Measurements from ENCODE around the gene PSME1. TPM values are rescaled to one million over a fixed set of nuclear protein-coding genes. Genes with fewer than 3 reads are reported as not detected.
A peak's percentile ranks its signal among the peaks of the same experiment; 100 is the strongest.

PSME1 gene
- total RNA-seq, 2 experiments from 2014 or later, result 403 to 427 TPM

DNA sequence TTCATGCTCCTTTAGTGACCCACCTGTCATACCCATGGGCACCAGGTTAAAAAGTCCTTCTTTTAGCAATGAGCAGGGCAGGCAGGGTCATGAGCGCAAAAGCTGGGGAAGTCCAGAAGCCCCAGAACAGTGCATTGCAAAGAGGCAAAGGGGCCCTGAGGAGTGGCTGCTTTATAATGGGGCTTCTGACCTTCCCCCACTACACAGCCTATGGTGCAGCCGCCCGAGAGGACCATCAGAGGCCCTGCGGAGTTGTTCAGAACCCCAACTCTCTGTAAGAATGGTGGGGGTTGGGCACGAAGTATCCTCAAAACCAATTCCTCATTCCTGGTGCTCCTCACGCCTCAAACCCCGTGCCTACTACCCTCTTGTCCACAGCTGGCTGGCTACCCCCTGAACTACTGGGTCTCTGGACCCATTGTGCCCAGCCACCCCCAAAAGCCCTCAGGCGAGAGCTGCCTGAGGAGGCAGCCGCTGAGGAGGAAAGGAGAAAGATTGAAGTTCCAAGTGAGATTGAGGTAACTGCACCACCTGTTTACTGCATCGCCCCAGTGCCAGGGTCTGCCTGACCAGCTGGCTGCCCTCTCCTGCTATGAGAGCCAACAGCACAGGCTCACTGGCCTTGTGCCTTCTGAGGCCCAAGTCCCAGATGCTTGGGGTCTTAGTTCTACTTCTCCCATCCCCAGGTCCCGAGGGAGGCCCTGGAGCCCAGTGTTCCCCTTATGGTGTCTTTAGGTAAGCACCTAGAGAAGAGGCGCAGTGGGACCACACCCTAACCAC is 42.6 kb downstream of the PSME1 start:
- intact Hi-C loops (cut with micrococcal nuclease), result no loop called here
- no peaks in the 10 kb centered on the region for H3K27me3 Mint-ChIP-seq
- H3K4me3 Mint-ChIP-seq, result no peak overlapping the region
- ChIA-PET POLR2A (interaction anchor here (0.6 to 3.5 kb wide), 2 partner anchors 9 to 43 kb away, joined by 3 to 12 read pairs; partner anchors contain the start of genes IPO4 and PSME1), CTCF (interaction anchor here (3.5 kb wide), 1 partner anchor 18 kb away, joined by 14 read pairs; the partner anchor contains the start of gene IRF9)
- H3K27ac Mint-ChIP-seq, result peak overlapping the region; percentile 28
- H3K36me3 Mint-ChIP-seq, result peaks cover 34% of the 10 kb centered on the region
- no peak for DNase-seq
- peaks cover 3% of the 10 kb centered on the region for H3K4me1 Mint-ChIP-seq (ENCODE audit: low read depth)
- no peaks in the 10 kb centered on the region for H3K9me3 Mint-ChIP-seq

GRCh38 chr14:24179294-24179960 is 43.4 kb downstream of the PSME1 start:
- Mint-ChIP-seq H3K4me1 (ENCODE audit: low read depth) (peaks cover 3% of the 10 kb centered on the region), H3K4me3 (no peak overlapping the region), H3K27me3 (no peaks in the 10 kb centered on the region), H3K27ac (peak overlapping the region; percentile 28), H3K36me3 (peaks cover 35% of the 10 kb centered on the region), H3K9me3 (no peaks in the 10 kb centered on the region)
- DNase-seq, result no peak
- intact Hi-C loops (cut with micrococcal nuclease), result no loop called here
- ChIA-PET POLR2A (interaction anchor here (0.6 to 3.5 kb wide), 3 partner anchors 8 to 43 kb away, joined by 3 to 12 read pairs (median 3); partner anchors contain the start of genes IPO4, IRF9 and PSME1), CTCF (interaction anchor here (1.1 to 3.5 kb wide), 3 partner anchors 9 to 121 kb away, joined by 3 to 14 read pairs (median 6); partner anchors contain the start of genes IPO4 and IRF9)

- CTCF ChIA-PET, result interaction anchor here (0.8 to 3.5 kb wide), 4 partner anchors 9 to 128 kb away, joined by 3 to 14 read pairs (median 5); partner anchors contain the start of genes IPO4 and IRF9
- no peak overlapping the region for H3K27ac Mint-ChIP-seq
- intact Hi-C loops (cut with micrococcal nuclease), result no loop called here
- no peaks in the 10 kb centered on the region for H3K9me3 Mint-ChIP-seq
- peaks cover 35% of the 10 kb centered on the region for H3K36me3 Mint-ChIP-seq
- POLR2A ChIA-PET, result interaction anchor here (0.9 to 1.0 kb wide), 4 partner anchors 15 to 19 kb away, joined by 3 read pairs; partner anchors contain the start of genes IRF9 and TM9SF1
- no peak for DNase-seq
- no peak overlapping the region for H3K4me3 Mint-ChIP-seq
- no peaks in the 10 kb centered on the region for H3K27me3 Mint-ChIP-seq
- peaks cover 1% of the 10 kb centered on the region for H3K4me1 Mint-ChIP-seq (ENCODE audit: low read depth)
Observed at GRCh38 chr14:24179961-24180796, 44.2 kb downstream of the PSME1 start.

GRCh38 chr14:24181371-24182077 is 45.5 kb downstream of the PSME1 start:
- intact Hi-C loops (cut with micrococcal nuclease), result no loop called here
- Mint-ChIP-seq H3K27ac (no peak overlapping the region), H3K4me1 (ENCODE audit: low read depth) (peaks cover under 1% of the 10 kb centered on the region), H3K9me3 (no peaks in the 10 kb centered on the region), H3K36me3 (peaks cover 41% of the 10 kb centered on the region), H3K4me3 (no peak overlapping the region), H3K27me3 (no peaks in the 10 kb centered on the region)
- POLR2A ChIA-PET, result interaction anchor here (0.9 to 1.5 kb wide), 6 partner anchors 13 to 60 kb away, joined by 3 to 5 read pairs (median 3); partner anchors contain the start of gene TM9SF1
- DNase-seq, result no peak
- CTCF ChIA-PET, result interaction anchor here (2.0 to 3.5 kb wide), 2 partner anchors 21 to 123 kb away, joined by 6 to 14 read pairs; partner anchors contain the start of gene IRF9

DNA sequence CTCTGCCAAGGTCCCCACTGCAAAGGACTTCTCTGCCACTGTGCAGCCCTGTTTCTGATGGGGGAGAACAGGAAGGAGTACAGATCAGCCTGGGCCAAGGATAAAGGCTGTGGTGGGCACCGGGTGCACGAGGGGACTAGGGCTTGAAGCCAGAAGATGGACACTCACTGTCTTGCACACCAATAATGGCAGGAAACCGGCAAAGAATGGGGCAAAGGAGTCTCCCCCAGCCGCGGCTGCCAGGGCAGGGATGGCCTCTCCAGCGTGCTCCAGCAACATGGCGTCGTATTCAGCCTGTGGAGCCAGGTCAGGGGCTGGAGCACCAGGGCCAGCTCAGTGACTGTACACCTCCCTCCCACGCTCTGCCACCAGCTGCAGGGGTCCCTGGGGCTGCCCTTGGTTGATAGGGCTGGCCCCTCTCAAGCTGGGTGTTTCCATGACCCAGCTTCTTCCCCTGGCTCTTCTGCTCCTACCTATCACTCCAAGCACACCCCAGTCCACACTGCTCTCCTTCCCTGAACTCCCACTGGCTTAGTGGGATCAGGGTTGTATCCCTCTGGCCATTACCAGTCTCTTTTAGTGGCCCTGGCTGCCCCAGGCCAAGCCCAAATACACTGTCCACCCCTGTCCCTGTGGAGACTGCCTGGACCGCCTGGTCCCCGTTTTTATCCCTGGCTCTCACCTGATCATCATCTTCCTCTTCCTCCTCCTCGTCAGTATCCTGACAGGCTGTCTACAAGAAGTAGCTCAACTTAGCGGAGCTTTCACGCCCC is 46.3 kb downstream of the PSME1 start:
- no peak for DNase-seq
- intact Hi-C loops (cut with micrococcal nuclease), result no loop called here
- Mint-ChIP-seq H3K4me1 (ENCODE audit: low read depth) (peaks cover 8% of the 10 kb centered on the region), H3K36me3 (peaks cover 42% of the 10 kb centered on the region), H3K27me3 (no peaks in the 10 kb centered on the region), H3K27ac (no peak overlapping the region), H3K4me3 (no peak overlapping the region), H3K9me3 (no peaks in the 10 kb centered on the region)
- CTCF ChIA-PET, result no interaction called here
- POLR2A ChIA-PET, result interaction anchor here (1.4 to 1.5 kb wide), 2 partner anchors 17 to 21 kb away, joined by 3 to 5 read pairs; no protein-coding TSS in a partner anchor

- Mint-ChIP-seq H3K9me3 (no peaks in the 10 kb centered on the region), H3K36me3 (peaks cover 40% of the 10 kb centered on the region), H3K27ac (no peak overlapping the region), H3K4me3 (no peak overlapping the region), H3K27me3 (no peaks in the 10 kb centered on the region), H3K4me1 (ENCODE audit: low read depth) (peaks cover 15% of the 10 kb centered on the region)
- intact Hi-C loops (cut with micrococcal nuclease), result no loop called here
- CTCF ChIA-PET, result no interaction called here
- no peak for DNase-seq
- POLR2A ChIA-PET, result interaction anchor here (0.6 to 1.5 kb wide), 3 partner anchors 18 to 33 kb away, joined by 3 to 5 read pairs (median 3); partner anchors contain the start of gene MDP1
Observed at GRCh38 chr14:24183014-24183481, 47.1 kb downstream of the PSME1 start.

DNA sequence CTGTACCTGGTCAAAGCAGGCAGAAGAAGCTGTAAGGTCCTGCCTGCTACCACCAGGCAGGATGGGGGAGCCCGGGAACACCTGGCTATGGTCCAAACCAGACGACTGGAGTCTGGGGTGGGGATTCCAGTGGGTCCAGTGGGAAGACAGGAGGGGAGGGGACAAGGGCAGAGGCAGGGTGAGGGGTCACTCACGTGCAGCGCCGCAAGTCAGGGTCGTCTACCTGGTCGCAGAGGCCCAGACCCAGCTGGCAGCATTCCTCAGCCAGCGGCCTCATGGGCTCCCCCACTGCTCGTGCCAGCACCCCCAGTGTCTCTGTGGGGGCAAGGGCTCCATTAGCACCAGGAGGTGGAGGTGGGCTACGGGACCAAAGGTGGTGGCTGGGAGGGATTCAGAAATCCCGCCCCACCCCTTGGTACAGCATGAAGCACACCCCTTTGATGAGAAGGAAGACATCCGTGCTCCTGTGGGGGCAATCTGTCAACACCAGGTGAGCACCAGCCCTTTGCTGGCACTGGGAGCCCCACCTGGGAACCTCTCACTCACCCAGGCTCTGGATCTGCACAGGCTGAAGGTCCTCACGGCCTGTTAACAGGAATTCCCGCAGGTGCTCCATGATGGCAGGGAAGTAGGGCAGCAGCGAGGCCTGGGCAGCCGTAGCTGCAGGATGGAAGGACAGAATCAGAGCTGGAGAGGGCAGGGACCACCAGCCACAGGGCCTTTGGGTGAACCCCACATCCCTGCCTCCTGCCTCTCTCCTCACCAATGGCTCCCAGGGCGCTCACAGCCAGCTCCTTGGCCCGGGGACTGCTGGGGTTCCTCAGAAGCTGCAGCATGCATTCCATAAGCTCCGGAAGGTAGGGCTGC is 48.3 kb downstream of the PSME1 start:
- POLR2A ChIA-PET, result interaction anchor here (1.0 to 1.3 kb wide), 2 partner anchors 15 to 22 kb away, joined by 3 read pairs; no protein-coding TSS in a partner anchor
- Mint-ChIP-seq H3K9me3 (no peaks in the 10 kb centered on the region), H3K4me3 (no peak overlapping the region), H3K27ac (no peak overlapping the region), H3K27me3 (no peaks in the 10 kb centered on the region), H3K36me3 (peaks cover 35% of the 10 kb centered on the region), H3K4me1 (ENCODE audit: low read depth) (peaks cover 19% of the 10 kb centered on the region)
- CTCF ChIA-PET, result interaction anchor here (2.2 kb wide), 1 partner anchor 23 kb away, joined by 13 read pairs; the partner anchor contains the start of gene IRF9
- intact Hi-C loops (cut with micrococcal nuclease), result no loop called here
- no peak for DNase-seq

GRCh38 chr14:24185026-24185425 is 49.0 kb downstream of the PSME1 start:
- Mint-ChIP-seq H3K9me3 (no peaks in the 10 kb centered on the region), H3K27me3 (no peaks in the 10 kb centered on the region), H3K4me3 (no peak overlapping the region), H3K27ac (no peak overlapping the region), H3K4me1 (ENCODE audit: low read depth) (peaks cover 24% of the 10 kb centered on the region), H3K36me3 (peaks cover 33% of the 10 kb centered on the region)
- intact Hi-C loops (cut with micrococcal nuclease), result no loop called here
- POLR2A ChIA-PET, result interaction anchor here (1.0 to 1.3 kb wide), 2 partner anchors 16 to 23 kb away, joined by 3 read pairs; no protein-coding TSS in a partner anchor
- CTCF ChIA-PET, result interaction anchor here (0.8 to 2.2 kb wide), 2 partner anchors 24 to 70 kb away, joined by 3 to 13 read pairs; partner anchors contain the start of genes DCAF11, IRF9 and NRL
- DNase-seq, result no peak

GRCh38 chr14:24185741-24186140 is 49.7 kb downstream of the PSME1 start:
- no peak overlapping the region for H3K27ac Mint-ChIP-seq
- POLR2A ChIA-PET, result interaction anchor here (1.3 to 3.2 kb wide), 2 partner anchors 8 to 24 kb away, joined by 3 to 12 read pairs; no protein-coding TSS in a partner anchor

More at GRCh38 chr14:24185741-24186140, 49.7 kb downstream of the PSME1 start:
- no peak overlapping the region for H3K4me3 Mint-ChIP-seq
- CTCF ChIA-PET, result interaction anchor here (0.7 to 2.2 kb wide), 3 partner anchors 24 to 95 kb away, joined by 3 to 13 read pairs (median 3); partner anchors contain the start of genes DCAF11, IRF9 and NRL
- H3K9me3 Mint-ChIP-seq, result no peaks in the 10 kb centered on the region
- intact Hi-C loops (cut with micrococcal nuclease), result no loop called here
- peaks cover 25% of the 10 kb centered on the region for H3K4me1 Mint-ChIP-seq (ENCODE audit: low read depth)
- H3K27me3 Mint-ChIP-seq, result no peaks in the 10 kb centered on the region
- DNase-seq, result no peak
- peaks cover 32% of the 10 kb centered on the region for H3K36me3 Mint-ChIP-seq

Data from activated CD4-positive, alpha-beta memory T cell treated with anti-CD3 and anti-CD28 coated beads for 36 hours (primary cell).